Measurements from ENCODE around the gene MADCAM1.

Gene MADCAM1

DNA sequence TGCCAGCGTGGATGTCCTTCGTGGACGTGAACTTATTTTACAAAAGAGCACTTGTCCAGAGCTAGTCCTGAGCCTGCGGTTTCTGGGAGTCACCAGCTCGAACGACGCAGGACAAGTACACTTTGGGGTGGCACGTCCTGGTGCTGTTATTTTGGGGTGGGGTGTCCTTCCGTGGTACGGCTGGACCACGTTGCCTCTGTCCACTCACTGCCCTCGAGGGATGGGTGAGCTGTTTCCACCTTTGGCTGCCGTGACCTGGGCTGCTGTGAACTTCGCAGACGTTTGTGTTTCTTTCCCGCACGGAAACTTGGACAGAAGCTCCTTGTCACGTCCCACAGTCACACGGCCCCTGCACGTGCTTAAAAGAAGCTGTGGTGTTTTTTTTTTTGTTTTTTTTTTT lies 58.5 kb downstream of the MADCAM1 start:
- no peak for ATAC-seq
- TF ChIP-seq CSDC2 (CRISPR knock-in tag; IDR thresholded peaks at IDR 0.05) (no peak), ZFP3 (CRISPR knock-in tag; IDR thresholded peaks at IDR 0.05) (no peak), SNAI2 (CRISPR knock-in tag; IDR thresholded peaks at IDR 0.05) (no peak)
